ENCODE measurements around the gene KLHL33.
A peak's percentile ranks its signal among the peaks of the same experiment; 100 is the strongest.
"Not testable (repeated sequence)": the region's sequence is repeated elsewhere in the genome, so short reads cannot be mapped to it uniquely, and the experiment has no call there.

Gene KLHL33

GRCh38 chr14:20446889-20447288, 10.9 kb upstream of the KLHL33 start:
- DNase-seq, result no peak

GRCh38 chr14:20443650-20444049, 7.7 kb upstream of the KLHL33 start:
- not testable (repeated sequence) for DNase-seq

- peak; percentile 60 for DNase-seq
Observed at GRCh38 chr14:20441461-20441860, 5.5 kb upstream of the KLHL33 start.

GRCh38 chr14:20440882-20441281, 4.9 kb upstream of the KLHL33 start:
- DNase-seq, result peak; percentile 53

GRCh38 chr14:20440465-20440864, 4.5 kb upstream of the KLHL33 start:
- no peak for DNase-seq

GRCh38 chr14:20438664-20439063, 2.7 kb upstream of the KLHL33 start:
- no peak for DNase-seq

- no peak for DNase-seq
Observed at GRCh38 chr14:20436363-20436755, 393 bp upstream of the KLHL33 start.

GRCh38 chr14:20434701-20435581, 1.0 kb downstream of the KLHL33 start:
- no peak for DNase-seq

- peak; percentile 23 for DNase-seq
Observed at GRCh38 chr14:20429801-20430669, 5.9 kb downstream of the KLHL33 start.

GRCh38 chr14:20428802-20429201, 7.2 kb downstream of the KLHL33 start:
- peak; percentile 28 for DNase-seq

- peak; percentile 13 for DNase-seq
Observed at GRCh38 chr14:20428010-20428365, 8.0 kb downstream of the KLHL33 start.

GRCh38 chr14:20427231-20428009, 8.5 kb downstream of the KLHL33 start:
- DNase-seq, result peak; percentile 77

- no peak for DNase-seq
Observed at GRCh38 chr14:20424851-20425250, 11.1 kb downstream of the KLHL33 start.

GRCh38 chr14:20422886-20423285, 13.1 kb downstream of the KLHL33 start:
- DNase-seq, result no peak

GRCh38 chr14:20421267-20421666, 14.7 kb downstream of the KLHL33 start:
- no peak for DNase-seq

GRCh38 chr14:20419419-20419818, 16.5 kb downstream of the KLHL33 start:
- peak; percentile 24 for DNase-seq

- no peak for DNase-seq
Observed at GRCh38 chr14:20418501-20418909, 17.5 kb downstream of the KLHL33 start.

- DNase-seq, result no peak
Observed at GRCh38 chr14:20417250-20418186, 18.4 kb downstream of the KLHL33 start.

GRCh38 chr14:20416223-20416622, 19.7 kb downstream of the KLHL33 start:
- no peak for DNase-seq

- DNase-seq, result peak; percentile 92
Observed at GRCh38 chr14:20415782-20416206, 20.2 kb downstream of the KLHL33 start.

- peak; percentile 58 for DNase-seq
Observed at GRCh38 chr14:20413744-20414082, 22.3 kb downstream of the KLHL33 start.

Measured in hematopoietic multipotent progenitor cell treated with erythropoietin and hydrocortisone succinate and interleukin-3 and kit ligand, for 4 days (in vitro differentiated cells).